PC-3 (cell line): ENCODE data around the gene DHRS3.

ENCODE experiments used
- EZH2 ChIP-seq: fragments of 300-600 bp; sonication (generic); IDR thresholded peaks from one replicate; pipeline ENCODE4 v1.6.1; 2017; ENCODE audit warnings: antibody characterized with exemption, mild to moderate bottlenecking, low read length; ENCODE audit not compliant: unreplicated experiment
- EZH2phosphoT487 ChIP-seq: fragments of 300-600 bp; sonication (generic); IDR thresholded peaks from 2 replicates; pipeline ENCODE4 v1.6.1; 2018; ENCODE audit warnings: mild to moderate bottlenecking, antibody characterized with exemption, low read length, borderline replicate concordance
- TF ChIP-seq, protein P1 (sequence below): fragments of 300-600 bp; sonication (generic); conservative IDR thresholded peaks from 2 replicates; pipeline ENCODE4 v1.5.1; 2017; ENCODE audit warnings: antibody characterized with exemption, low read depth, mild to moderate bottlenecking, low read length

DNA sequence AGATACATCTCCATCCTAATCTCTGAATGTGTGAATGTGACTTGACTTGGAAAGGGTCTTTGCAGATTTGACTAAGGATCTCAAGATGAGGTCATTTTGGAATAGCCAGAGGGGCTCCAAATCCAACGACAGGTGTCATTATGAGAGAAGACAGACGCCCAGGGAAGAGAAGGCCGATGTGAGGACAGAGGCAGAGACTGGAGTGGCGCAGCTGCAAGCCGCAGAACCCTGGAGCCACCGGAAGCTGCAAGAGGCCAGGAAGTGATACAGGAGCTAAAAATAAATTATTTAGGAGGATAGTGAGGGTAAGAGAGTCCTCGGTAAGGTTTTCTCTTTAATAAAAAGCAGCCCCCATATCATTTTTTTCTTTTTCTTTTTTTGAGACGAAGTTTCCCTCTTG is 16.1 kb upstream of the DHRS3 start:
- TF ChIP-seq, protein P1, sequence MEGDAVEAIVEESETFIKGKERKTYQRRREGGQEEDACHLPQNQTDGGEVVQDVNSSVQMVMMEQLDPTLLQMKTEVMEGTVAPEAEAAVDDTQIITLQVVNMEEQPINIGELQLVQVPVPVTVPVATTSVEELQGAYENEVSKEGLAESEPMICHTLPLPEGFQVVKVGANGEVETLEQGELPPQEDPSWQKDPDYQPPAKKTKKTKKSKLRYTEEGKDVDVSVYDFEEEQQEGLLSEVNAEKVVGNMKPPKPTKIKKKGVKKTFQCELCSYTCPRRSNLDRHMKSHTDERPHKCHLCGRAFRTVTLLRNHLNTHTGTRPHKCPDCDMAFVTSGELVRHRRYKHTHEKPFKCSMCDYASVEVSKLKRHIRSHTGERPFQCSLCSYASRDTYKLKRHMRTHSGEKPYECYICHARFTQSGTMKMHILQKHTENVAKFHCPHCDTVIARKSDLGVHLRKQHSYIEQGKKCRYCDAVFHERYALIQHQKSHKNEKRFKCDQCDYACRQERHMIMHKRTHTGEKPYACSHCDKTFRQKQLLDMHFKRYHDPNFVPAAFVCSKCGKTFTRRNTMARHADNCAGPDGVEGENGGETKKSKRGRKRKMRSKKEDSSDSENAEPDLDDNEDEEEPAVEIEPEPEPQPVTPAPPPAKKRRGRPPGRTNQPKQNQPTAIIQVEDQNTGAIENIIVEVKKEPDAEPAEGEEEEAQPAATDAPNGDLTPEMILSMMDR, result no peak
- TF ChIP-seq EZH2, result no peak
- TF ChIP-seq EZH2phosphoT487, result no peak
